Medulla oblongata (tissue), 1 donor: ENCODE results near the gene APBA2.

Source experiments
- DNase-seq: peaks from one replicate; pipeline ENCODE4 v3.0.0-alpha.2; 2015; ENCODE audit errors: extremely low spot score

Gene APBA2

DNA sequence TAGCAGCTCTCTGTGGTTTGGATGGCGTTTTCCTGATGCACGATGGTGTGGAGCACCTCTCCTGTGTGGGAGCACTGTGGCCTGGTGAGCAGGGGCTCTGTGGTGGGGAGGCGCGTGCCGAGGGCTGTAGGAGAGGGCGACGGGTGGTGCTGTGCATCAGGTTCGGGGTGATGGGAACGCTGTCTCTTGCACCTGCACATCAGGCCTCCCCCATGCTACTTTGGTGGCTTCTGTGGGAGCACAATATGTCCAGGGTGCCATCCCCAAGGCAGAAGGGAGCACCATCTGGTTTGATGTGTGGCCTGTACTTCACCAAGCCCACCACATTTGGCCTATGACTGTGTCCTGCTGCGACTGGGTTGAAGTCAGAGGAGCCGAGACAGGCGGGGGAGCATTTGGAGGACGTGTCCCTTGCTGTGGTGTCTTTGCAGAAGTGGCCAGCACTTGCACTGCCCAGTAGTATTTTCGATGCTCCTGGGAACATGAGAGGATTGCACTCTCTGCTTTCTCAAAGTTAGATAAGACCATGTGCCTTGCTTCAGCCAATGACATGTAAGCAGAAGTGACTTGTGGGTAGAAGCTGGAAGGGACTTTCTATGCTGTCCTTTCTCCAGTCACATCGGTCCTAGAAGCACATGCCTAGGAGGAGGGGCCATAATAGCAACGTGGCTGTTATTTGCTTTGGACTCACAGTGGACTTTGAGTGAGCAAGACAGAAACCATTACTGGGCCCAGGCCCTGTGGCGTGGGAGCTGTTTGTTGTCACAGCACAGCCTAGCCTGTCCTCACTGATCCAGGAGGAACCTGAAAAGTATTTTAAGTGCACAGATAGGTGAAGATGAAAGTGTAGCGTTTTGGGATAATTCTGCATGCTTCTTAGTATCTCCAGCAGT lies 72.1 kb downstream of the APBA2 start:
- DNase-seq, result no peak

DNA sequence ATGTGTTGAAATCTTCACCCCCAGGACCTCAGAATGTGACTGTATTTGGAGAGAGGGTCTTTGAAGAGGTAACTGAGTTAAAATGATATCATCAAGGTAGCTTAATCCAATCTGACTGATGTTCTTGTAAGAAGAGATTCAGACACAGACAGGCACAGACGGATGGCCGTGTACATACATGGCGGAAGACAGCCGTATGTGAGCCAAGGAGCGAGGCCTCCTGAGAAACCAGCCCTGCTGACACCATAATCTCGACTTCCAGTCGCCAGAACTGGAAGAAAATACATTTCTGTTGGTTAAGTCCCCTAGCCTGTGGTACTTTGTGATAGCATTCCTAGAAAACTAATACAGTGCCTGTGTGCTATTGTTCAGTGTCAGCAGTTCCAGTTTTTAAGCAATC lies 73.6 kb downstream of the APBA2 start:
- no peak for DNase-seq

DNA sequence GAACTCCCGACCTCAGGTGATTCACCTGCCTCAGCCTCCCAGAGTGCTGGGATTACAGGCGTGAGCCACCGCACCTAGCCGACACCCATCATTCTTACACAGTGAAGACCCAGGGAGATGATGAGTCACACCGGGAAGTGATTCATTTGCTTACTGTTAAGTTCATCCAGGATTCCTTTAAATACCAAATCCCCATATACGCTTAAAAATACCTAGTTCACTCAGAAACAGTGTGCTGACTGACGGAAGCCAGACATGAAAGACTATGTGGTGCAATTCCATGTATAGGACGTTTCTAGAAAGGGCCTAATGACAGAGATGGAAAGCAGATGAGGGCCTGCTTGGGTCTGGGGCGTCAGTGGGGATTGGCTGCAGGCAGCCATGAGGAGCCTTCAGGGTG lies 75.2 kb downstream of the APBA2 start:
- DNase-seq, result no peak

DNA sequence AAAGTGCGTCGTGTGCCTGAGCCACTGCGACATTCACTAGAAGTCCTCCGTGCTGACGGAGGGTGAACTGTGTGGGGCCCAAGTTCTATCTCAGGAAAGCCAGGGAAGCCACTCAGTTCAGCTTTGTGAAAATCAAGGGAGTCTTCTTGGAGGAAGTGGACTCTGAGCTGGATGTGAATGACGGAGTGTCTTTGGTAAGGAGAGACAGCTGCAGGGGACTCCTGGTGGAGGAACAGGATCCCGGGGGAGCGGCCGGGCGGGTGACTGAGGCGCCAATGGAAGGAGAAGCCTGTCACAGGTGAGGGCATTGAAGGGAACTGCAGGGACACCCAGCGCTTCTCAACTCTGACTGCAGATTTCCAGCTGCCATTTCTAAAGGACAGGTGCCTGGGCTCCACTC lies 75.6 kb downstream of the APBA2 start:
- DNase-seq, result no peak

DNA sequence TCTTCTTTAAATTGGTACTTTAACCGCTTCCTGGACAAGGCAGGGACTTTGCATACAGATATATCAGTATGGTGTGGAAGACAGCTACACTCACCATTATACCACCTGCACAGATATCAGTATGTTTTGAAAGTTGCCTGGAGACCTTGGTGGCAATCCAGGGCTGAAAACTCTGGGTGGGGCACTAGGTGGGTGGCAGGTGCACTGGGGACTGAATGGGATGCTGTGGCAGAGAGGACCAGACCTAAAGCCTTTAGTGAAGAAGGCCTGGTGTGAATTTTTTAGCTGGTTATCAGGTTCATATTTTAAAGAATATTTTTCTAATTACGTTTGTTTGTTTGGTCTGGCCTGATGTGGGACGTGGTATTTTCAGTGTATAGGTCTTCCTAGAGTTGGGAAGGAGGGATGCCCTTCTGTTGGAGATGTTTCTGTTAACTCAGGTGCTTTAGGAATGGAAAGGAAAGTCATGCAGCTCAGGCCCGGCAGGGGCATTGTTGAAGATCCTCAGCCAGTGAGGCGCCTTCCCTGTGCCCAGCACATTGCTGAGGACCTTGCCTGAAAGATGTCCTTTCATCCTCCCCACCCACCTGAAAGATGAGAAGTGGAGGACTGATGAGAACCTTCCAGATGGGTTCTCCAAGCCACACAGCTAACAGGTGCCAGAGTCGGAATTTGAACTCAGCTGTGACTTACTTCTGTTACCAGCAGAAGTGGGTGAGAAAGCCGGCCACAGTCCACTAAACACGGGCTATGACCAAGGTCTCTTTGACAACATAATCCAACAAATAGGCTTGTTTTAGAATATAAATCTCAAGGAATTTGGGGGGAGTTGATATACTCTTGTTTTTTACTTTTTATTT lies 77.3 kb downstream of the APBA2 start:
- no peak for DNase-seq

DNA sequence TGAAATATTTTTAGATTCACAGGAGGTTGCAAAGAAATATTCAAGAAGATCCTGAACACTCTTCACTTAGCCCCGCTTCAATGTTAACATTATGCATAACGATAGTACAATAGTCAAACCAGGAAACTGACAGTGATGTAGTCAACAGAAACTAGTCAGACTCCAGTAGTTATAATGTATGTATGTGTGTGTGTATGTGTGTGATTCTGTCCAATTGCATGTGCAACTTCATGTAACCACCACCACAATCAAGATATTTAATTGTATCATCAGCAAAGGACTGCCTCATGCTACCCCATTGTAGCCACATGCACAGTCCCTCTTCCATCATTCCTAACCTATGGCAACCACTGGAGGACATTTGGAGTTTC lies 77.9 kb downstream of the APBA2 start:
- no peak for DNase-seq

DNA sequence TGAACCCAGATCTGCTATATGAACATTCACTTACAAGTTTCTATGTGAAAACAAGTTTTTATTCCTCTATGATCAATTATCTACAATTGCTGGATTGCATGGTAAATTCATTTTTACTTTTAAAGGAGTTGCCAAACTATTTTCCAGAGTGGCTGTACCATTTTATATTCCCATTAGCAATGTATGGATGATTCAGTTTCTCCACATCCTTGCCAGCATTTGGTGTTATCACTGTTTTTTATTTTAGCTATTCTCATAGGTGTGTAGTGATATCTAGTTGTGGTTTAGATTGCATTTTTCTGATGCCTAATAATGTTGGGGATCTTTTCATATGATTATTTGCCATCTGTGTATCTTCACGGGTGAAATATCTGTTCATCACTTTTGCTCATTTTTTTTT lies 78.3 kb downstream of the APBA2 start:
- DNase-seq, result no peak

DNA sequence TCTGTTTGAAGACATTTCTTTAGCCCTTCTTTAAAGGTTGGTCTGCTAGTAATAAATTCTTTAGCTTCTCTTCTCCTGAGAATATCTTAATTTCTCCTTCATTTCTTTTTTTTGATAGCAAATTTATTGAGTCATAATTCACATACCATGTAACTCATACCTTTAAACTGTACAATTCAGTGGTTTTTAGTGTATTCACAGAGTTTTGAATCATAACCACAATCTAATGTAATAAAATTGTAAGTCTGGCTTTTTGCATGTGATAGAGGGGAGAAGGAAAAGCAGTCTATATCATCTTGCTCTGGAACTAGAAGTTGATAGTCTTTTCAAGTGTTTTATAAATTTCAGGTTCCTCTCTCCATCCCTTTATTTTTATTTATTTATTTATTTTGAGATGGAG lies 81.3 kb downstream of the APBA2 start:
- DNase-seq, result no peak

DNA sequence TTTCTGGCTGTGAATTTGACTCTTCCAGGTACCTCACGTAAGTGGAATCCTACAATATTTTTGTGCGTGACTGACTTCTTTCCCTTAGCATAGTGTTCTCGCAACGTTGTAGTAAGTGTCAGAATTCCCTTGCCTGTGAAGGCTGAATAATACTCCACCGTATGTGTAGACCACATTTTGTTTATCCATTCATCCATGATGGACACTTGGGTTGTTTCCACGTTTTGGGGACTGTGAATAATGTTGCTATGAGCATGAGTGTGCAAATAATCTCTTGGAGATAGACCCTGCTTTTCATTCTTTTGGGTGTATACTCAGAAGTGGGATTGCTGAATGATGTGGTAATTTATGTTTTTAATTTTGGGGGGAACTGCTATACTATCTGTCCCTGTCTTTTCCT lies 82.2 kb downstream of the APBA2 start:
- DNase-seq, result no peak

DNA sequence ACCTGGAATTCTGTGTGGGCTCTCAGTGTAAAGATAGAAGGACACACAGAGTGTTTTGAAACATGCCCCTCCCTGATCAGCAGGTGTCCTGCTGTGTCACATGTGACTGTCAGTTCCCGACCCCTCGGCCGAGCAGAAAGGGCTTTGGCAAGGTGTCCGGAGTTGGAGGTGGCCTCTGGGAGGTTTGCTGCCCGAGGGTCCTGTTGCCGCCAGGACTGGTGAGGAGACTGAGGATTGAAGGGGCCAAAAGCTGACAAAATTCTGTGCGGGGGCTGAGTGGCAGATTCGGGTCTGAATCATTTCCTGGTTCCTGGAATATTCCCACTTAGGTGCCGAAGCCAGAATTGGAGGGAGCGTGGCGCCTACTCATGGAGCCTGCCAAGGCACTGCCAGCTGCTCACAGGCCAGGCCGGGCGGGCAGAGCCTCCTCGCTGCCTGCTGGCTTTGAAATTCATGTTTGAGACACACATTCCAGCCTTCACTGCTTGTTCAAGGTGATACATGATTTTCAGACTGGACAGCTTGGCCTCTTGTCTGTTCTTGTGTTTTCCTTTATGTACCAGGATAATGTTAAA lies 83.8 kb downstream of the APBA2 start:
- DNase-seq, result peak; percentile 56

DNA sequence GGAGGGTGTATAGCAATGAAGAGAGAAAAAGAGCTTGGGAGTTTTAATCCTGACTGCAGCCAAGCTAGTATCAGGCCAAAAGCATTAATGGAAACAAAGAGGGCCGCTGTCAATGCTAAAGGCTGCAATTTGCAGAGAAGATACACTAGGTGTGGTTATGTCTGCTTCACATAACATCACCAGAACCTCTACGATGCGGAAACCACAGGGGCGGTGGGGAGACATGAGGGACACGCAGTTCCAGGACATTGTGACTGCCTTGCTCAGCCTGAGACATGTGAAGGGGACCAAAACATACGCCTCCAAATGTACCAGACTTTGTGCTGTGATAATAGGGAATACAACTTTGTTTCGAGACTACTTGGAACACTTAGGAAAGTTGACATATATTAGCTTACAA lies 88.4 kb downstream of the APBA2 start:
- peak; percentile 24 for DNase-seq

DNA sequence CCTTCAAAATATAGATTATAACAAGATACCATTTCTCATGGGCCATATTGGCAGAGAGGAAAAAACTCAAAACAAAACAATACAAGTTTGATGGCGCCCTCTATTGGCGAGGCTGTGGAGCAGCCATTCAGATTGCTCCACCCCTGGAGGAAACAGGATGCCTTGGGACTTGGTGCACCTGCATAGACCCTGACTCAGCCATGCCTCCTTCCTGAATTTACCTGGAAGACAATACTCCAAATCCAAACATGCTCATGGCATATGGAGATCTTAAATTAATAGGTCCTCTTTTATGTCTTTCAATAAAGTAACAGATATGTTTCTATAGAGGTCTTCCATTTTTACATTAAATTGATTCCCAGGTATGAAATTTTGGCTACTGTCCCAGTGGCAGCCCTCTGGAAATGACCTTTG lies 90.0 kb downstream of the APBA2 start:
- DNase-seq, result peak; percentile 67

DNA sequence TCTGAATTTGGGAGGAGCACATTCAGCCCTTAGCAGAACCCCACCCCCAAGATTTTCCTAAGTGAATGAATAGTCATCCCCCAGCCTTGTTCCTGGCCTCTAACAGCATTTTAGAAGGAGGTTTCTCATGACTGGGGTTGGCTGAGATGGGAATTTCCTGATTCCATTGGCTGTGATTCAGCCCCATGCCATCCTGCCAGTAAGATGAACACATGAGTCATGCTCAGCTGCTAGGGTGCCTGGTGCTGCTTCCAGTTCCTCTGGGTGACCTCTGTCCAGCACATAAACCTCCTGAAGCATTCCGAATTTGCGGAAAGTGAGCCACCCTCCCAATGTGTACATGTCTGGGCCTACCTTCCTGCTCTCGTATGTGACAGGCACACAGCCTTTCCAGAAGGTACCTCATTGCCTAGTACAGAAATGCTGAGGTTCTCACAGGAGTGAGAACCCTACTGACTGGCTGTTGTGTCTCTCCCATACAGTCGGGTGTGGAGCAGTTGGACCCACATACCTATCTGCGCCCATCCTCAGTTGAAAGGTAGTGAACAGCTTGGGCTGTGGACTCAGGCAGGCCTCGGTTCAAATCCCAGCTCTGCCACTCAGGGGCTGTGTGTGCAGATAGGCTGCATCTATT lies 91.7 kb downstream of the APBA2 start:
- DNase-seq, result peak; percentile 95

DNA sequence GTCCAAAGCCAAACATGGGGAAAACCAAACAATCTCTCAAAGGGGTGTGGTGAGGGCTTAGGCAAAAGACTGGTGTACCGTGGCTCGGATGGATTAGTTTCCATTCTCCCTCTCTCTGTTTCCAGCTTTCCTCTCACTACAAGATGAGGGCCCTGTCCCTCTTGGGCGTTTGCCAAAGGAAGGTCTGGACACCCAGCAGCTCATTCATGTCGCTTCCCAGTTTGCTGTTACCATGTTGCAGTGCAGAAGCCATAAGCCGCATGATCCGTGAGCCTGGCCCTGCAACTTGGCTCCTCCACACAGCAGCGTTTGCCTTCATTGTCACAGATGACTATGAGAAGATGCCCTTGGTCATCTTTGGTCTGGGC lies 92.2 kb downstream of the APBA2 start:
- DNase-seq, result no peak

DNA sequence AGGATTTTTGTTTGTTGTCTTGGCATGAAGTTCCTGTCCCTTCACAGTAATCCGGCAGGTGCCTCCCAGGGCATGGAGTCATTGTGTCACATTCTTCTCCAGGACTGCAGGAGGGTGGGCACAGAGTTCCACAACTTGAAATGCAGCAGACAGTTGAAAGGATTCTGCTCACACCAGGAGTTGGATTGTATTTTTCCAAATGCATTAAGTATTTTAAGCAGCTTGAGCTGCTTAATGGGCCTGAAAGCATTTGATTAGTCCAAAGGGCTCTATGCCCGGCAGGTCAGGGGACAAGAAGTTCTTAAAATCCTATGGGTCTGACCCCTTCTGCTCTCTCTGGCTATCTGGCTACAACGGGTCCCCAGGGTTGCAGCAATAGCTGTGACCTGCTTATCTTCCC lies 92.9 kb downstream of the APBA2 start:
- no peak for DNase-seq

DNA sequence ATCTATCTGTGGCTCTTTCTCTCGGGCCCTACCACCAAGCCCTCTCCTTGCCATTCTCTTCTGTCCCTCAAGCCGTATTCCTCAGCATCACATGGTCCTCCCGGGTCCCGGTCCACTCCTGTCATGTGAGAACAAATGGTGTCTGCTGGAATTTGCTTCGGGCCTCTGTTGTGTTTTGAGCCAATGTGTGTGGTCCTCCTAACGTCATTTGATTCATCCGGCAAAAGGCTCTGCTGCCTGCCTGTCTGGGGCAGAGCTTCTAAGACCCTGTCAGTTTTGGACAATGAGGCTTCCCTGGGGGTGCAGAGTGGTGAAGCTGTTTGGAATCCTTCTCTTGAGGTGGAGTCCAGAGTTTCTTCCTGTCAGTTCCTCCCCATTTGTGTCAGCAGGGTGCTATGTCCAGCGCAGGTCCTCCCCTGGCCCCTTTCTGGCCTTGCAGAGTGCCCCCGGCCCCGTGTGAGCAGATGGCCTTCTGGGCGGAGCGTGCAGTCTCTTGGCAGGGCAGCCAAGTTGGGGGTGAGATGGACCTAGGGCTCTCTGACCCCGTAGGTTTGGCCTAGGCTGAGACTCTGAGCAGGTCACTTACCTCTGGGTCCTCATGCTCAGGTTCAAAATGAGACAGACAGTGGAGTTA lies 93.6 kb downstream of the APBA2 start:
- peak; percentile 47 for DNase-seq

DNA sequence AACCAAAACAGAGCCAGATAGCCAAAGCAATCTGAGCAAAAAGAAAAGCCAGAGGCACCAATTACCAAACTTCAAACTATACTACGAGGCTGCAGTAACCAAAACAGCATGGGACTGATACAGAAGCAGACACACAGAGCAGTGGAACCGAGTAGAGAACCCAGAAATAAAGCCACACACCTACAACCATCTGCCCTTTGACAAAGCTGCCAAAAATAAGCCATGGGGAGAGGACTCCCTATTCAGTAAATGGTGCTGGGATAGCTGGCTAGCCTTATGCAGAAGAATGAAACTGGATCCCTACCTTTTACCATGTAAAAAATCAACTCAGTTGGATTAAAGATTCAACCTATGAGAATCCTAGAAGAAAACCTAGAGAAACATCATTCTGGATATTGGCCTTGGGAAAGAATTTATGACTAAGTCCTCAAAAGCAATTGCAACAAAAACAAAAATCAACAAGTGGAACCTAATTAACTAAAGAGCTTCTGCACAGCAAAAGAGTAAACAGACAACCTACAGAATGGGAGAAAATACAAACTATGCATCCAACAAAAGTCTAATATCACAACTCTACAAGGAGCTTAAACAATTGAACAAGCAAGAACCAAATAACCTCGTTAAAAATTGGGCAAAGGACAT lies 95.1 kb downstream of the APBA2 start:
- no peak for DNase-seq

DNA sequence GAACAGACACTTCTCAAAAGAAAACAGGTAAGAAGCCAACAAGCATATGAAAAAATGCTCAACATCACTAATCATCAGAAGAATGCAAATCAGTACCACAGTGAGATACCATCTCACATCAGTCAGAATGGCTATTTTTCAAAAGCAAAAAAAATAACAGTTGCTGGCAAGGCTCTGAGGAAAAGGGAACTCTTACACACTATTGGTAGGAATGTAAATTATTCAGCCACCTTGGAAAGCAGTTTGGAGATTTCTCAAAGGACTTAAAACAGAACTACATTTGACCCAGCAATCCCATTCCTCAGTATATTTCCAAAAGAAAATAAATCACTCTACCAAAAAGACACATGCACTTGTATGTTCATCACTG lies 95.6 kb downstream of the APBA2 start:
- DNase-seq, result no peak

DNA sequence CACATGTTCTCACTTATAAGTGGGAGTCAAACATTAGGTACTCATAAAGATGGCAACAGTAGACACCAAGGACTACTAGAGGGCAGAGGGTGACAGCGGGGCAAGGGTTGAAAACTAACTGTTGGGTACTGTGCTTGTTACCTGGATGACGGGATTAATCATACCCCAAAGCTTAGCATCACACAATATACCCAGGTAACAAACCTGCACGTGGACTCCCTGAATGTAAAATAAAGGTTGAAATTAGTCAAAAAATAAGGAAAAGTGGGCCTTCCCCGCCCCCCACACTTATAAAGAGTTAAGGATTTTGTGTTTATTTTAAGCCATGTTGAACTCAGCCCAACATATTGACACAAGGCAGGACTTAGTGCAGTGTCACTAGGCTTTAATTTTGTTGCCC lies 96.1 kb downstream of the APBA2 start:
- DNase-seq, result no peak

DNA sequence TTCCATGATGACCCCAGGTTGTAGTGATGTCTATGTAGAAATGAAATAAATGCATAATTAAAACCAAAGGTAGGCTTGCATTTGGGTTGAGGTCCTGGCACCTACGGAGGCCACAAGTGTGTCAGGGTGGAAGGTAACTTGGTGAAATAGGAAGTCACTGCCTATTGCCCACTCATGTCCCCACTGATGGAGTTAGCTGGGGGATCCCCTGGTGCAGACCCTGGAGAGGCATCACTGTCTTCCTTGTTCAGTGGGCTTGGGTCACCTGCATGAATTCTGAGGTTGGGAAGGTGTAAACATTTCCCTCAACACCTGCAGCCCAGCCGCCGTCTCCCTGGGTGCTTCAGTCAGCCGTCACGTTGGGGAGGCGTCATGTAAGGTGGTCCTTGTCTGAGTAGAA lies 97.1 kb downstream of the APBA2 start:
- no peak for DNase-seq
